MCF 10A (cell line): ENCODE results near the gene DCLK1. TPM values are rescaled to one million over a fixed set of nuclear protein-coding genes. Genes with fewer than 3 reads are reported as not detected.

ENCODE experiments used
- BruUV-seq: library from RNA; stranded (reverse); fragments of 400-500 nt; replicated peaks from 2 replicates; lab custom pipeline; 2021; lab: Mats Ljungman, UMichigan
- CTCF ChIA-PET: fragments of 300-600 bp; sonication (Branson Sonifier 250); formaldehyde crosslinking; extraction: SDS; loops from one replicate; lab custom pipeline; 2021; ENCODE audit warnings: antibody characterized with exemption, inconsistent platforms; lab: Yijun Ruan, JAX
- POLR2A ChIA-PET: fragments of 300-600, 350-650 bp; sonication (Branson Sonifier 250); formaldehyde crosslinking; extraction: SDS; loops from one replicate; lab custom pipeline; 2020; ENCODE audit warnings: antibody characterized with exemption, inconsistent platforms; lab: Yijun Ruan, JAX
- DNase-seq: peaks from one replicate; pipeline ENCODE4 v3.0.0-alpha.2; 2018; ENCODE audit not compliant: unreplicated experiment
- H3K27ac Mint-ChIP-seq: one replicate; pipeline ENCODE4 v1.8.0; 2022; ENCODE audit warnings: mild to moderate bottlenecking, low read depth, mixed read lengths; ENCODE audit not compliant: unreplicated experiment
- H3K27me3 Mint-ChIP-seq: one replicate; pipeline ENCODE4 v1.8.0; 2022; ENCODE audit warnings: mixed read lengths; ENCODE audit not compliant: insufficient read depth, unreplicated experiment
- H3K36me3 Mint-ChIP-seq: one replicate; pipeline ENCODE4 v1.8.0; 2022; ENCODE audit warnings: mild to moderate bottlenecking, moderate library complexity, mixed read lengths; ENCODE audit not compliant: insufficient read depth, unreplicated experiment
- H3K4me1 Mint-ChIP-seq: one replicate; pipeline ENCODE4 v1.8.0; 2022; ENCODE audit warnings: mixed read lengths; ENCODE audit not compliant: insufficient read depth, unreplicated experiment
- H3K4me3 Mint-ChIP-seq: one replicate; pipeline ENCODE4 v1.8.0; 2022; ENCODE audit warnings: mild to moderate bottlenecking, moderate library complexity, mixed read lengths; ENCODE audit not compliant: unreplicated experiment
- H3K9me3 Mint-ChIP-seq: one replicate; pipeline ENCODE4 v1.8.0; 2022; ENCODE audit warnings: mixed read lengths; ENCODE audit not compliant: unreplicated experiment
- intact Hi-C: fragments of 100-400 bp; cut with micrococcal nuclease; formaldehyde crosslinking; loops from 2 replicates; pipeline ENCODE4 v1.14.1; 2022
- total RNA-seq: library from RNA; stranded (reverse); gene quantifications from 2 replicates; pipeline ENCODE4 v1.2.3, GENCODE V29; 2022
- TF ChIP-seq, protein P1 (sequence below): fragments of 200-600 bp; IDR thresholded peaks from one replicate; pipeline ENCODE4 v1.8.0; 2022; ENCODE audit warnings: antibody characterized with exemption, mild to moderate bottlenecking; ENCODE audit not compliant: unreplicated experiment

Gene DCLK1
- total RNA-seq, 1 experiment from 2014 or later = 0.44 TPM

DNA sequence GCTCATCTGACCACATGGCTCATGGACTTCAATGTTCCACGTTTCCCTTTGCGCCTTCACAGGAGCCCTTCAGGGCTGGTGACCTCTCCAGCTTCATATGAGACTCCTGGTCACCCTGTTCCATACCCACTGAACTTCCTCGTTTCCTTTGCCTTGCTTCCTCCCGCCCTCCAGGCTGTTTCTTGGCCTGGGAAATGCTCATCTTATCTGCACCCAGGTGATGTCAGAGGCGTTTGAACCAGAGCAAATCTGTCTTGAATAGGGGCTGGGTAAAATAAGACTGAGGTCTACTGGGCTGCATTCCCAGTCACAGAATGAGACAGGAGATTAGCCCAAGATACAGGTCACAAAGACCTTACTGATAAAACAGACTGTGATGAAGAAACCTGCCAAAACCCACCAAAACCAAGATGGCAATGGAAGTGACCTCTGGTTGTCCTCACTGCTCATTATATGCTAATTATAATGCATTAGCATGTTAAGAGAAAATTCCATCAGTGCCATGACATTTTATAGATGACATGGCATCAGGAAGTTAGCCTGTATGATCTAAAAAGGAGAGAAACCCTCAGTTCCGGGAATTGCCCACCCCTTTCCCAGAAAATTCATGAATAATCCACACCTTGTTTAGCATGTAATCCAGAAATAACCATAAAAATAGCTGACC, 102.7 kb downstream of the DCLK1 start:
- intact Hi-C loops = no loop called here
- H3K4me1 Mint-ChIP-seq = peaks cover 13% of the 10 kb centered on the region
- no peaks in the 10 kb centered on the region for H3K36me3 Mint-ChIP-seq
- TF ChIP-seq, protein P1, sequence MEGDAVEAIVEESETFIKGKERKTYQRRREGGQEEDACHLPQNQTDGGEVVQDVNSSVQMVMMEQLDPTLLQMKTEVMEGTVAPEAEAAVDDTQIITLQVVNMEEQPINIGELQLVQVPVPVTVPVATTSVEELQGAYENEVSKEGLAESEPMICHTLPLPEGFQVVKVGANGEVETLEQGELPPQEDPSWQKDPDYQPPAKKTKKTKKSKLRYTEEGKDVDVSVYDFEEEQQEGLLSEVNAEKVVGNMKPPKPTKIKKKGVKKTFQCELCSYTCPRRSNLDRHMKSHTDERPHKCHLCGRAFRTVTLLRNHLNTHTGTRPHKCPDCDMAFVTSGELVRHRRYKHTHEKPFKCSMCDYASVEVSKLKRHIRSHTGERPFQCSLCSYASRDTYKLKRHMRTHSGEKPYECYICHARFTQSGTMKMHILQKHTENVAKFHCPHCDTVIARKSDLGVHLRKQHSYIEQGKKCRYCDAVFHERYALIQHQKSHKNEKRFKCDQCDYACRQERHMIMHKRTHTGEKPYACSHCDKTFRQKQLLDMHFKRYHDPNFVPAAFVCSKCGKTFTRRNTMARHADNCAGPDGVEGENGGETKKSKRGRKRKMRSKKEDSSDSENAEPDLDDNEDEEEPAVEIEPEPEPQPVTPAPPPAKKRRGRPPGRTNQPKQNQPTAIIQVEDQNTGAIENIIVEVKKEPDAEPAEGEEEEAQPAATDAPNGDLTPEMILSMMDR = no peak
- no peaks in the 10 kb centered on the region for H3K27me3 Mint-ChIP-seq
- POLR2A ChIA-PET = no interaction called here
- DNase-seq = no peak
- no peak overlapping the region for H3K27ac Mint-ChIP-seq
- no TSS peak for BruUV-seq
- H3K9me3 Mint-ChIP-seq = no peaks in the 10 kb centered on the region
- no peak overlapping the region for H3K4me3 Mint-ChIP-seq
- CTCF ChIA-PET = no interaction called here

- ChIA-PET CTCF (no interaction called here), POLR2A (no interaction called here)
- Mint-ChIP-seq H3K36me3 (no peaks in the 10 kb centered on the region), H3K4me3 (no peak overlapping the region), H3K27ac (no peak overlapping the region), H3K9me3 (no peaks in the 10 kb centered on the region), H3K4me1 (peaks cover 13% of the 10 kb centered on the region), H3K27me3 (no peaks in the 10 kb centered on the region)
- BruUV-seq = no TSS peak
- TF ChIP-seq, protein P1 = no peak
- intact Hi-C loops = no loop called here
- no peak for DNase-seq
Measured at GRCh38 chr13:36026531-36026930, 104.7 kb downstream of the DCLK1 start.

- Mint-ChIP-seq H3K9me3 (peaks cover 5% of the 10 kb centered on the region), H3K4me3 (no peak overlapping the region), H3K27me3 (no peaks in the 10 kb centered on the region), H3K36me3 (no peaks in the 10 kb centered on the region), H3K4me1 (no peaks in the 10 kb centered on the region), H3K27ac (no peak overlapping the region)
- no peak for DNase-seq
- TF ChIP-seq, protein P1 = no peak
- CTCF ChIA-PET = interaction anchor here (0.5 to 0.7 kb wide), 2 partner anchors 276 to 368 kb away, joined by 3 read pairs; no protein-coding TSS in a partner anchor
- no TSS peak for BruUV-seq
- POLR2A ChIA-PET = no interaction called here
- intact Hi-C loops = no loop called here
Measured at GRCh38 chr13:36014763-36015162, 116.4 kb downstream of the DCLK1 start.

- ChIA-PET CTCF (interaction anchor here (0.6 to 1.4 kb wide), 2 partner anchors 28 to 780 kb away, joined by 3 read pairs; no protein-coding TSS in a partner anchor), POLR2A (interaction anchor here (0.6 to 1.0 kb wide), 2 partner anchors 13 to 166 kb away, joined by 3 read pairs; no protein-coding TSS in a partner anchor)
- Mint-ChIP-seq H3K36me3 (no peaks in the 10 kb centered on the region), H3K4me1 (no peaks in the 10 kb centered on the region), H3K9me3 (no peaks in the 10 kb centered on the region), H3K27me3 (no peaks in the 10 kb centered on the region), H3K4me3 (no peak overlapping the region), H3K27ac (no peak overlapping the region)
- no peak for DNase-seq
- no TSS peak for BruUV-seq
- TF ChIP-seq, protein P1 = no peak
- intact Hi-C loops = no loop called here
Measured at GRCh38 chr13:36006894-36007675, 124.1 kb downstream of the DCLK1 start.
